Gastroesophageal sphincter (tissue), 4 donors: ENCODE results near the gene SH3RF1. TPM values are rescaled to one million over a fixed set of nuclear protein-coding genes. Genes with fewer than 3 reads are reported as not detected.

Source experiments
- ATAC-seq: fragments of 150-250 bp; one replicate; pipeline ENCODE4 v1.9.1; 2016; ENCODE audit warnings: mild to moderate bottlenecking, moderate library complexity
- H3K27ac ChIP-seq, 4 donors: fragments of 200-600 bp; sonication (generic) in 3 of 4; 1 replicate in 3 of 4; 2 replicates in 1 of 4; pipeline ENCODE4 v1.5.1; 2016 to 2019
- H3K27me3 ChIP-seq: fragments of 200-600 bp; sonication (generic); one replicate; pipeline ENCODE4 v1.5.1; 2019
- H3K36me3 ChIP-seq, 2 donors: fragments of 200-600 bp; sonication (generic); one replicate each; pipeline ENCODE4 v1.5.1; 2019; ENCODE audit warnings: control low read depth in 1 of 2
- H3K4me1 ChIP-seq, 3 donors: fragments of 200-600 bp; sonication (generic); 1 replicate in 2 of 3; 2 replicates in 1 of 3; pipeline ENCODE4 v1.5.1; 2016 to 2019; ENCODE audit warnings: control low read depth in 2 of 3
- H3K4me3 ChIP-seq, 2 donors: fragments of 200-600 bp; sonication (generic); one replicate each; pipeline ENCODE4 v1.5.1; 2019; ENCODE audit warnings: mild to moderate bottlenecking in 1 of 2, moderate library complexity in 1 of 2
- H3K9me3 ChIP-seq, 3 donors: fragments of 200-600 bp; sonication (generic); one replicate each; pipeline ENCODE4 v1.5.1; 2017 to 2019; ENCODE audit warnings: control low read depth in 2 of 3
- CTCF ChIP-seq, 4 experiments: fragments of 200-600 bp in 2 of 4; fragments of 450-650 bp in 2 of 4; sonication (generic) in 1 of 4; IDR thresholded peaks; one replicate each; pipeline ENCODE4 v1.5.1; 2017 to 2019; ENCODE audit warnings: antibody characterized with exemption in 4 of 4, mild to moderate bottlenecking in 2 of 4, moderate library complexity in 2 of 4
- EP300 ChIP-seq: sonication (generic); formaldehyde crosslinking; IDR thresholded peaks from one replicate; pipeline ENCODE4 v1.6.1; 2017; ENCODE audit warnings: antibody characterized with exemption, mild to moderate bottlenecking
- POLR2A ChIP-seq, 2 donors: fragments of 450-650 bp; IDR thresholded peaks; one replicate each; pipeline ENCODE4 v1.6.1; 2017; ENCODE audit warnings: antibody characterized with exemption in 2 of 2, mild to moderate bottlenecking in 2 of 2, moderate library complexity in 1 of 2
- POLR2AphosphoS5 ChIP-seq: sonication (generic); formaldehyde crosslinking; IDR thresholded peaks from one replicate; pipeline ENCODE4 v1.6.1; 2017; ENCODE audit warnings: antibody characterized with exemption
- WGBS, 2 donors: methylation state at CpG; one replicate each; pipeline ENCODE4 v1.1.5; 2018; ENCODE audit warnings: low coverage in 1 of 2; 5-methylcytosine and 5-hydroxymethylcytosine counted together
- total RNA-seq, 4 donors: library from RNA; depleted of rRNA; stranded (reverse); fragments of >200 nt; gene quantifications; one replicate each; pipeline ENCODE4 v1.1.0, GENCODE V29; 2016

SH3RF1 gene
- total RNA-seq, 4 donors from 2014 or later, result 9.2 to 17.6 (median 13.3) TPM

DNA sequence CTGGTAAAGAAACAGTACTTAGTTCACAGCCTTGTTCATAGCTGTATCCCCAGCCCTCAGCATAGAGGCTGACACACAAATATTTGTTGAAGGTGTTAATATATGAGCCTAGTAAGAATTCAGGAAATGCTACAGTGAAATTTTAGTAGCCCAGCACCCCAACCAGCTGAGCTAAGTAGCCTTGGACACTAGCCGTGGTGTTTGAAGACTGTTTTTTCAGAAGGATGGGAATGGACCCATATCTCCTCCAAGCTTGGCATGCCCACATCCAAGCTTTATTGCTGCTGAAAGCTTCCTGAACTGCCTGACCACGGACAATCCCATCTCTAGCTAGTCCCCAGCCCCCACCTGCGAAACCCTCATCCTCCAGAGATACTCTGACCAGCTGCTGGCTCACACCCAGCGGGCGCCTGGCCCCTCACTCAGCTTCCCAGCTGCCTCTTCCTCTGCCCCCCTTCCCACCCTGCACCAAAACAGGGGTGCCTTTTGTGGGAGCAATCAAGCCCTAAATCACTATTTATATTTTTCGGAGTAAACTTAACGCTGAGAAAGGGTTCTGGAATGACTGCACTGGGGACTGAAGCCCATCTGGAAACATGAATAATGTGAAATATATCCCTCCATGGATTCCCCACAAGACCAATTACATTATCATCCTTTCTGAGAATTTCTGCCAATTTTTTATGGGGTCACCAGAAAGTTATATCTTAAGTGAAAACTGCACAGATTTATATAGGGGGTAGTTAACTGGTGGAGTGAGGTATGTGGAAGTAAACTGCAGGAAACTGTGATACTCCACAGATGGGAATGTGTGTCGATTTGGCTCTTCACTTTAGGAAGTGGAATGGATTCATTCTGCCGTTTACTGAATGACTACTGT lies 219.6 kb downstream of the SH3RF1 start:
- WGBS, 2 donors, result 55 to 60% methylated on average over 4 to 7 of the region's 9 CpGs

DNA sequence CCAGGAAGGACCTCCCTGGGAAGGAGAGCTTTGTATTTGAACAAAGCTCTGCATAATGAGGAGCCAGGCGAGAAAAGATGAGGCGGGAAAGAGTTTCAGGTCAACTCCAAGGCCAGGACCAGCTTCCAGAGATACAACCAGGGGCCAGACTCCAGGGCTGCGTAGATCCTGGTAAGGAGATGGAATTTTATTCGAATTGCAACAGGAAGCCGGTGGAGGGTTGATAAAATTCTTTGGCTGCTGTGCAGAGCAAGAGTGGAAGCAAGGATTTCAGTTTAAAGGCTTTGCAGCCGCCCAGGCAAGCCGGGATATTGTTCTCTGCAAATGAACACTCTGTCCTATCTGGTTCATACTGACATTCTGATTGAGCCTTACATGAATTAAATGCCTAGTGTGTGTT lies 220.5 kb downstream of the SH3RF1 start:
- H3K4me3 ChIP-seq, result no peak overlapping the region
- peak overlapping the region in 2 of 4 donors; percentile 38 to 55 for H3K27ac ChIP-seq
- peak; percentile 47 for ATAC-seq
- no peak for TF ChIP-seq CTCF (IDR thresholded peaks at IDR 0.05)
- TF ChIP-seq POLR2A (IDR thresholded peaks at IDR 0.05), result no peak
- no peak for TF ChIP-seq EP300
- no peak for TF ChIP-seq POLR2AphosphoS5
- 55 to 80% methylated on average over 4 to 7 of the region's 7 CpGs for WGBS, 2 donors
- H3K9me3 ChIP-seq, result no peaks in the 10 kb centered on the region
- H3K36me3 ChIP-seq, result no peaks in the 10 kb centered on the region
- H3K4me1 ChIP-seq, result no peaks in the 10 kb centered on the region
- H3K27me3 ChIP-seq, result no peaks in the 10 kb centered on the region

More for the DNA sequence above, 219.6 kb downstream of the SH3RF1 start:
- H3K4me3 ChIP-seq, result no peak overlapping the region
- no peaks in the 10 kb centered on the region for H3K9me3 ChIP-seq
- ATAC-seq, result peak; percentile 13
- TF ChIP-seq CTCF (IDR thresholded peaks at IDR 0.05), result no peak
- no peak for TF ChIP-seq POLR2A (IDR thresholded peaks at IDR 0.05)
- TF ChIP-seq POLR2AphosphoS5, result no peak
- TF ChIP-seq EP300, result no peak
- peak overlapping the region in 3 of 4 donors; percentile 19 to 65 (median 55) for H3K27ac ChIP-seq
- H3K27me3 ChIP-seq, result no peaks in the 10 kb centered on the region
- no peaks in the 10 kb centered on the region for H3K4me1 ChIP-seq
- H3K36me3 ChIP-seq, result no peaks in the 10 kb centered on the region

GRCh38 chr4:169048868-169049414 lies 221.8 kb downstream of the SH3RF1 start:
- Histone ChIP-seq H3K4me3 (no peak overlapping the region), H3K9me3 (no peaks in the 10 kb centered on the region), H3K27me3 (no peaks in the 10 kb centered on the region), H3K27ac (no peak overlapping the region), H3K36me3 (no peaks in the 10 kb centered on the region), H3K4me1 (no peaks in the 10 kb centered on the region)
- ATAC-seq, result no peak
- 79 to 87% methylated on average over 2 to 7 of the region's 9 CpGs for WGBS, 2 donors
- TF ChIP-seq EP300 (no peak), CTCF (IDR thresholded peaks at IDR 0.05) (no peak), POLR2AphosphoS5 (no peak), POLR2A (IDR thresholded peaks at IDR 0.05) (no peak)

GRCh38 chr4:169047956-169048355 lies 222.8 kb downstream of the SH3RF1 start:
- H3K4me1 ChIP-seq, result no peaks in the 10 kb centered on the region

More at GRCh38 chr4:169047956-169048355, 222.8 kb downstream of the SH3RF1 start:
- H3K9me3 ChIP-seq, result no peaks in the 10 kb centered on the region
- no peaks in the 10 kb centered on the region for H3K27me3 ChIP-seq
- no peak overlapping the region for H3K27ac ChIP-seq
- no peaks in the 10 kb centered on the region for H3K36me3 ChIP-seq
- no peak overlapping the region for H3K4me3 ChIP-seq
- no peak for TF ChIP-seq EP300
- no peak for TF ChIP-seq POLR2A (IDR thresholded peaks at IDR 0.05)
- TF ChIP-seq POLR2AphosphoS5, result no peak
- no peak for TF ChIP-seq CTCF (IDR thresholded peaks at IDR 0.05)
- WGBS, 2 donors, result 34 to 77% methylated on average over 4 of the region's 4 CpGs
- ATAC-seq, result no peak
